CD4-positive, alpha-beta T cell treated with Interleukin-4 for 1 hour (primary cell): ENCODE results near the gene MAMLD1.
"Not testable (repeated sequence)": the region's sequence is repeated elsewhere in the genome, so short reads cannot be mapped to it uniquely, and the experiment has no call there.

Source experiments
- DNase-seq, 2 donors: peaks; one replicate each; pipeline ENCODE4 v3.0.0-alpha.2; 2020 to 2022

MAMLD1 gene, protein sequence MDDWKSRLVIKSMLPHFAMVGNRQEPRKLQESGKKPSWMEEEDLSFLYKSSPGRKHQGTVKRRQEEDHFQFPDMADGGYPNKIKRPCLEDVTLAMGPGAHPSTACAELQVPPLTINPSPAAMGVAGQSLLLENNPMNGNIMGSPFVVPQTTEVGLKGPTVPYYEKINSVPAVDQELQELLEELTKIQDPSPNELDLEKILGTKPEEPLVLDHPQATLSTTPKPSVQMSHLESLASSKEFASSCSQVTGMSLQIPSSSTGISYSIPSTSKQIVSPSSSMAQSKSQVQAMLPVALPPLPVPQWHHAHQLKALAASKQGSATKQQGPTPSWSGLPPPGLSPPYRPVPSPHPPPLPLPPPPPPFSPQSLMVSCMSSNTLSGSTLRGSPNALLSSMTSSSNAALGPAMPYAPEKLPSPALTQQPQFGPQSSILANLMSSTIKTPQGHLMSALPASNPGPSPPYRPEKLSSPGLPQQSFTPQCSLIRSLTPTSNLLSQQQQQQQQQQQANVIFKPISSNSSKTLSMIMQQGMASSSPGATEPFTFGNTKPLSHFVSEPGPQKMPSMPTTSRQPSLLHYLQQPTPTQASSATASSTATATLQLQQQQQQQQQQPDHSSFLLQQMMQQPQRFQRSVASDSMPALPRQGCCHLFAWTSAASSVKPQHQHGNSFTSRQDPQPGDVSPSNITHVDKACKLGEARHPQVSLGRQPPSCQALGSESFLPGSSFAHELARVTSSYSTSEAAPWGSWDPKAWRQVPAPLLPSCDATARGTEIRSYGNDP

DNA sequence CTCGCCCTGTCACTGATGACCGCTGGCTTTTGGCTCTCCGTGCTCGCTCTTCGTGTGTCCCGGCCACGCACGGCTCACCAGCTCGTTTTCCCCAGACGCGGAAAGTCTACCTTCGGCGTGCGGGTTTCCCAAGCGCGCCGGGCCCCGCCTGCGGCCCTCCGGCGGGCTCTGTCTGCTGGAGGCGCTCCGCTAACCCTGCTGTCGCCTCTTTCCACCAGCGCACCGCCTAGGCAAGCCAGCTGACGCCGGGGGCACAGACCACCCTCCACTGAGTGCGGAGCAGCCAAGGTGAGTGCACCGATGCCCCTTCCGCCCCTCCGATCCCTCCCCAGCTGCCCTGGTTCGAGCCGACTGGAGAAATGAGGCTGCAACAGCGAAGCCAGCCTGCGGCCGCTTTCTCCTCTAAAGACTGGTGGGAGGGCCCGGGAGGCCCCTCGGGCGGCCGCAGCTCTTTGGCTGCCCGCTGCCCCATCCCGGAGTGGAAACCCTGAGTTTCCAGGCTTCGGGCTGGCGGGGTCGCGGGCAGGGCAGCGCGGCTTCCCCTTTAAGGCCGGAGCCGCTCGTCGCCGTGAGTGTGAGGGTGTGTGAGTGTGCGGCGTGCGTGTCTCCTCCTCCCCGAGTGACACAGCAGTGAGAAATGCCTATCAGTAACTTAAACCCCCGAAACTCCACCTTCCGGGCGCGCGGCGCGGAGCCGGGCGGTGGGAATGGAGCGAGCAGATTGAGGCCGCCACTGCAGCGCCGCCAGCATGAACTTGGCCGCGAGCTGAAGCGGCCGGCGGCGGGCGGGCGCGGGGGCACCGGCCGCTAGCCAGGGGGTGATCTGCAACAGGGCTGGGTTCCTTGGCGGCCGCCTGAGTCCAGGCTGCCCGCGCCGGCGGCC is at the start of gene MAMLD1:
Gene MAMLD1, plus strand, starts transcription at position 719 of the 883 bp plus-strand sequence. CDS start 82,200 bp downstream, outside the sequence.
- DNase-seq = peak; percentile 57 to 72

GRCh38 chrX:150313514-150313913 is 49.6 kb upstream of the MAMLD1 start:
- DNase-seq = no peak

DNA sequence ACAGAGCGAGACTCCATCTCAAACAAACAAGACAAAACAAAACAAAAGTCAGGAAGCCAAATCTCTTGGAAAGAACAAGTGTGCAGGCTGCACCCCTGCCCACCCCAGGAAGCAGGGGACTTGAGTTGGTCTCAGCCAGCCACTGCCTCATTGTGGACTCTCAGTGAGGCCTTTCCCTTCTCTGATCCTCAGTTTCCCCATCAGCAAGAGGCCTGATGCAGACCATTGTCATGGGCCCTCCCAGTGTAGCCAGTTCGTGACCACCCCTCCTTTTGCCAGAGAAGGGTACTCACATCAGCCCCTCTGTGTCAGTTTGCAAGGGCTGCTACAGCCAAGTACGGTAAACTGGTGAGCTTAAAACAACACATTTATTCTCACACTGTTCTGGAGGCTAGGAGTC is 48.9 kb upstream of the MAMLD1 start:
- DNase-seq = no peak

- no peak for DNase-seq
Measured at GRCh38 chrX:150316564-150316963, 46.6 kb upstream of the MAMLD1 start.

DNA sequence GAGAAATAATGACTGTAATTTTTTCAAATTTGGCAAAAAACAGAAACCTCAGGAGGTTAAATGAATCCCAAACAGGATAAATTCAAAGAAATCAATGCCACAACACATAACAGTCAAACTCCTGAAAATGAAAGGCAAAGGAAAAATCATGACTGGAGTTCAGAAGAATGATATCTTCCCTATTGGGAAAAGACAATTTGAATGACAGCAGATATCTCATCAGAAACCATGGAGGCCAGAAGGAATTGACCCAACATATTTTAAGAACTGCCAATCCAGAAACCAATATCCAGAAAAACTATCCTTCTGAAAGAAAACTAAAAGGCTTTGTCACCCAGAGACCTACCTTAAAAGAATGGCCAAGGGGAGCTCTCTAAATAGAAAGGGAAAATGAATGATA is 40.1 kb upstream of the MAMLD1 start:
- DNase-seq = no peak

- DNase-seq = no peak
Measured at GRCh38 chrX:150324035-150324728, 38.9 kb upstream of the MAMLD1 start.

GRCh38 chrX:150324919-150325318 is 38.2 kb upstream of the MAMLD1 start:
- DNase-seq = no peak

- no peak for DNase-seq
Measured at GRCh38 chrX:150326541-150327247, 36.4 kb upstream of the MAMLD1 start.

- no peak for DNase-seq
Measured at GRCh38 chrX:150329282-150329681, 33.8 kb upstream of the MAMLD1 start.

- no peak for DNase-seq
Measured at GRCh38 chrX:150329868-150330267, 33.2 kb upstream of the MAMLD1 start.

DNA sequence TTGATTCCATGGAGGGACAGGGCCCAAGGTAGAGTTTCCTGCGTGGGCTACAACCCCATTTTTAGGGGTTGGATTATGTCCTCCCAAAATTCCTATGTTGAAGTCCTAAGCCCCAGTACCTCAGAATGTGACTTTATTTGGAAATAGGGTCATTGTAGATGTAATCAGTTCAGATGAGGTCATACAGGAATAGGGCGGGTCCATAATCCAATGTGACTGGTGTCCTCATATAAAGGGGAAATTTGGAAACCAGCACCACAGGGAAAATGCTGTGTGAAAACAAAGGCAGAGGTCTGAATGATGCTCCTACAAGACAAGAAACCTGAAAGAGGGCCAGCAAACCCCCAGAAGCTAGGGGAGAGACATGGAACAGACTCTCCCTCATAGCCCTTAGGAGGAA is 31.1 kb upstream of the MAMLD1 start:
- no peak for DNase-seq

- no peak for DNase-seq
Measured at GRCh38 chrX:150334100-150334499, 29.0 kb upstream of the MAMLD1 start.

- DNase-seq = no peak
Measured at GRCh38 chrX:150334981-150335380, 28.1 kb upstream of the MAMLD1 start.

GRCh38 chrX:150337026-150337425 is 26.1 kb upstream of the MAMLD1 start:
- DNase-seq = no peak

DNA sequence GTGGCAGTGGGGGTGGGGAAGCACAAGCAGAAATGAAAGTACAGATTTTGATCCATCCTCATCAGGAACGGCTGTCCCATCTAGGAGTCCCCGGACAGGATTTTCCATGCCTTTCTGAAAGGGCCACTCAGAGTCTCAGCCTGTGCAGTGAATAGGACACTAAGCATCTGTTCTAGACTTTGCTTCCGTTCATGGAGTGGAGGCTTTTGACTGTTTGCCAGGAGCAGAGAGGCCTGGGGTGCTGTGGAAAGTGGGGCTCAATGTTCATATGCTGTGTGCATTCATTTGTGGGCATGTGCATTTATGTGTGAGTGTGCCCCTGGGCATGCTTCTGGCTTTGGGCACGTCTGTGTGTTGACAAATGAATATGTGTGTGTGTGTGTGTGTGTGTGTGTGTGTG is 25.6 kb upstream of the MAMLD1 start:
- DNase-seq = no peak

DNA sequence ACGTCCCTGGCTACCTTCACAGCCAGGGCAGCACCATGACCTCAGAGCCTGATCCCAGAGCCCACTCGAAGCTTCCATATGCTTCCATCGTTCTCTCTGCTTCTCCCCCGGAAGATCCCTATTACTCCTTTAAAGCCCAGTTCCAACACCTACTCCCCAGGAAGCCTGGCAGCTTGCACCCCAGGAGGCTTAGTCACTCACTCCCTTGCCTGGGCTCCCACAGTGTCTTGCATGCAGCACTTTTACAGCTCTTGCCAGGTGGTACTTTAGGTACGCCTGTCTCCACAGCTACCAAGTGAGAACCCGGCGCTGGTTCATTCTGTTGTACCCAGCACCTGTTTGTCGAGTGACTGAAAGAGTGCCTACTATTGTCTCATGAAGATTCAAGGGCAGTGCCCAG is 24.5 kb upstream of the MAMLD1 start:
- no peak for DNase-seq

GRCh38 chrX:150339736-150340135 is 23.4 kb upstream of the MAMLD1 start:
- no peak for DNase-seq

- DNase-seq = not testable (repeated sequence)
Measured at GRCh38 chrX:150340326-150340725, 22.8 kb upstream of the MAMLD1 start.

GRCh38 chrX:150347471-150347870 is 15.6 kb upstream of the MAMLD1 start:
- DNase-seq = no peak

DNA sequence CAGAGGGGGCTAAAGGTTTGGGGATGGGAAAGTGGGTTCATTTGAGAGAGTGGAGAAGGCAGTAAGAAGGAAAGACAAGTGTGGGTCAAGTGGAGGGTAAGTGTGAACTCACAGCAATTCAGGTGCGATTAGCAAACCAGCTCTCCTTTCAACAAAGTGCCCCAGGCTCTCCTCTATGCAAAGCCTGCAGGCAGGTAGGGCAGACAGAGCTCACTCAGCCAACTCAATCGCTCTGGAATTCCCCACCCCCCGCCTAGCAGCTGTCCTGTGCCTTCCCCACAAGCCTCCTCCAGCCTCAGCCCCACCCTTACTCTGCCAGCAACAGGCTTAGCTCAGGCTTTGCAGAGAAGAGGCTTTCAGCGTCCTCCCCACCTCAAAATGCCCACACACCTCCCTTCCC is 14.8 kb upstream of the MAMLD1 start:
- no peak for DNase-seq

GRCh38 chrX:150352114-150352513 is 11.0 kb upstream of the MAMLD1 start:
- DNase-seq = no peak

GRCh38 chrX:150352581-150352980 is 10.5 kb upstream of the MAMLD1 start:
- no peak for DNase-seq
